ENCODE data around the gene NKAPD1.

- TF ChIP-seq CTCF (IDR thresholded peaks at IDR 0.05; ENCODE audit: borderline replicate concordance, extremely low read depth, low read length, poor library complexity, severe bottlenecking) (no peak), EZH2 (IDR thresholded peaks at IDR 0.05; ENCODE audit: borderline replicate concordance, low read depth, low read length, severe bottlenecking) (no peak)
Measured at GRCh38 chr11:112033902-112034301, 40.2 kb upstream of the NKAPD1 start.

Data from DND-41 (cell line).